Left lung (tissue), 10 donors: ENCODE data around the gene STK35. TPM values are rescaled to one million over a fixed set of nuclear protein-coding genes. Genes with fewer than 3 reads are reported as not detected.

ENCODE experiments used
- ATAC-seq: fragments of 200-7000 bp; cut with Tn5 transposase; one replicate; pipeline ENCODE4 v1.9.1; 2020; ENCODE audit warnings: moderate library complexity
- DNase-seq, 4 donors: peaks; one replicate each; pipeline ENCODE4 v3.0.0-alpha.2; 2013 to 2020
- H3K27ac ChIP-seq, 2 donors: fragments of 200-600 bp; sonication (generic) in 1 of 2; one replicate each; pipeline versions ENCODE4 v1.5.0 to v1.8.0; 2020 to 2021
- H3K27me3 ChIP-seq, 2 donors: fragments of 200-600 bp; sonication (generic) in 1 of 2; one replicate each; pipeline versions ENCODE4 v1.5.0 to v1.8.0; 2020 to 2021
- H3K36me3 ChIP-seq, 2 donors: fragments of 200-600 bp; sonication (generic) in 1 of 2; one replicate each; pipeline versions ENCODE4 v1.5.0 to v1.8.0; 2020 to 2021
- H3K4me1 ChIP-seq, 2 donors: fragments of 200-600 bp; one replicate each; pipeline ENCODE4 v1.8.0; 2021
- H3K4me3 ChIP-seq, 2 donors: fragments of 200-600 bp; sonication (generic) in 1 of 2; one replicate each; pipeline versions ENCODE4 v1.5.0 to v1.8.0; 2020 to 2021; ENCODE audit warnings: mild to moderate bottlenecking in 1 of 2
- H3K9me3 ChIP-seq, 2 donors: fragments of 200-600 bp; sonication (generic) in 1 of 2; one replicate each; pipeline versions ENCODE4 v1.5.0 to v1.8.0; 2020 to 2021
- intact Hi-C, 2 donors: fragments of 100-400 bp; cut with DNase I; formaldehyde crosslinking; loops; one replicate each; pipeline versions ENCODE4 v1.11.2 to v1.14.2; 2022
- polyA plus RNA-seq, 6 donors: library from polyadenylated mRNA; unstranded; fragments of 120-200 nt; gene quantifications; one replicate each; pipeline ENCODE4 v1.2.1, GENCODE V29; 2013; ENCODE audit not compliant: insufficient read length in 6 of 6
- total RNA-seq, 2 donors: library from RNA; stranded (reverse); fragmentation: NEBNext Ultra II Directional; extraction: Animal tissue kit (Norgen Biotek cat#: 25700); gene quantifications; one replicate each; pipeline ENCODE4 v1.2.1, GENCODE V29; 2021
- TF ChIP-seq, protein P1 (sequence below), 2 donors: fragments of 200-600 bp; sonication (generic) in 1 of 2; IDR thresholded peaks; one replicate each; pipeline versions ENCODE4 v1.5.0 to v1.8.0; 2021; ENCODE audit warnings: antibody characterized with exemption in 2 of 2
- donor health status: DM: no; HTN: yes; CAD: no.
- donor health status: DM: no; HTN: no; CAD: no.

STK35 gene
- total and polyA plus RNA-seq, 8 donors: 15.8 to 20.7 (median 17.8) TPM

DNA sequence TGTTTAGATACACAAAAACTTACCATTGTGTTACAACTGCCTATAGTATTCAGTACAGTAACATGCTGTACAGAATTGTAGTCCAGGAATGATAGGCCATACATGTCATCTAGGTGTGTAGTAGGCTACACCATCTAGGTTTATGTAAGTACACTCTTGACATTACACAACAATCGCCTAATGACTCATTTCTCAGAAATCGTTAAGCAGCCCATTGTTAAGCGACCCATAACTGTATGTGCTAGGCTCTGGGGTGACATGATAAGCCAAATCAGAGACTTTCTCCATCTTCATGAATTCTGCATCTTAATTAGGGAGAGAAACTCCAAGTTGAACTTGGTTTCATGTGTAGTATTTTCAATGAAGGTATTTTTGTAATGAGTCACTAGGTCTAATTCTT lies 17.2 kb downstream of the STK35 start:
- intact Hi-C loops: no loop called here
- DNase-seq (no peak), ATAC-seq (peak; percentile 47)
- TF ChIP-seq, protein P1, sequence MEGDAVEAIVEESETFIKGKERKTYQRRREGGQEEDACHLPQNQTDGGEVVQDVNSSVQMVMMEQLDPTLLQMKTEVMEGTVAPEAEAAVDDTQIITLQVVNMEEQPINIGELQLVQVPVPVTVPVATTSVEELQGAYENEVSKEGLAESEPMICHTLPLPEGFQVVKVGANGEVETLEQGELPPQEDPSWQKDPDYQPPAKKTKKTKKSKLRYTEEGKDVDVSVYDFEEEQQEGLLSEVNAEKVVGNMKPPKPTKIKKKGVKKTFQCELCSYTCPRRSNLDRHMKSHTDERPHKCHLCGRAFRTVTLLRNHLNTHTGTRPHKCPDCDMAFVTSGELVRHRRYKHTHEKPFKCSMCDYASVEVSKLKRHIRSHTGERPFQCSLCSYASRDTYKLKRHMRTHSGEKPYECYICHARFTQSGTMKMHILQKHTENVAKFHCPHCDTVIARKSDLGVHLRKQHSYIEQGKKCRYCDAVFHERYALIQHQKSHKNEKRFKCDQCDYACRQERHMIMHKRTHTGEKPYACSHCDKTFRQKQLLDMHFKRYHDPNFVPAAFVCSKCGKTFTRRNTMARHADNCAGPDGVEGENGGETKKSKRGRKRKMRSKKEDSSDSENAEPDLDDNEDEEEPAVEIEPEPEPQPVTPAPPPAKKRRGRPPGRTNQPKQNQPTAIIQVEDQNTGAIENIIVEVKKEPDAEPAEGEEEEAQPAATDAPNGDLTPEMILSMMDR (IDR thresholded peaks at IDR 0.05): no peak
- no peak overlapping the region for H3K4me3 ChIP-seq
- no peaks in the 10 kb centered on the region for H3K27me3 ChIP-seq
- H3K4me1 ChIP-seq: peaks cover 14 to 35% of the 10 kb centered on the region in 2 donors
- no peaks in the 10 kb centered on the region for H3K9me3 ChIP-seq
- peaks cover 0 to 26% of the 10 kb centered on the region in 2 donors for H3K36me3 ChIP-seq
- no peak overlapping the region for H3K27ac ChIP-seq

DNA sequence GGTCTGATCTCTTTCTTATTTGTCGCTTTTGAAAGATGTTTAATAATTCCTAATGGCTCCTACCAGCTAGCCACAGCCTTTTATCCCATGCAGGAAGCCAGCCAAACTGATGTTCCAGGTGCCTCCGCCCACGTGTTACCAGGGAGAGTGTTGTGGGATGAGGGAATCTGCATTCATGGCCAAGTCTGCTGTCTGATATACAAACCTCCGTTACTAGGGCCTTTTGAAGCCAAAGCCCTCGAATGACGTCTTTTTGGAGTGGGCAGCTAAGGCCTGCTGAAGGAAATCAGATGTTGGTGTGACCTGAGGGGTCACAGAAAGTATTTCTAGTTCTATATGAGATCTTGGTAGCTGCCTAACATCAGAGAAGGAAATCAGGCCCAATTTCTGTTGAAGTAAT lies 21.3 kb downstream of the STK35 start:
- no peak overlapping the region for H3K27ac ChIP-seq
- H3K4me3 ChIP-seq: no peak overlapping the region
- intact Hi-C loops: no loop called here
- peaks cover 0 to 15% of the 10 kb centered on the region in 2 donors for H3K36me3 ChIP-seq
- TF ChIP-seq, protein P1 (IDR thresholded peaks at IDR 0.05): no peak
- no peaks in the 10 kb centered on the region for H3K27me3 ChIP-seq
- H3K9me3 ChIP-seq: no peaks in the 10 kb centered on the region
- peak; percentile 51 for ATAC-seq
- peaks cover 13 to 27% of the 10 kb centered on the region in 2 donors for H3K4me1 ChIP-seq
- DNase-seq: peak in 1 of 4 donors; percentile 69

DNA sequence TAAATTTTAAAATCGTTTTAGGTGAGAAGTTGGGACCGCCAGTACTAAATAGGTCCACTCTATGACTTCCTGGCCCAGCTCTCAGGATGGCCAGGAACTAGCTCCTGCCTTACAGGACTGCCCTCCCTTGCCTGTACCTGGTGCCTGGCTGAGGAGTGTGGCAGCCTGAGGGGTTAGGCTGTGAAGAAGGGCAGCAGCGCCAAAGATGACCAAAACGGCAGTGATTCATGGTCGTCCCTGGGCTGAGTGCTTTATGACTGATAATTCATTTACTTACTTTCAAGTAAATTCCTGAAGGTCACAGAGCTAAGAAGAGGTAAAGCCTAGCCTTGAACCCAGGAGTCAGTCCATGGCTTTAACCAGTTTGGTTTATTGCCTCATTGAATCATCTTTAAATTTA lies 22.1 kb downstream of the STK35 start:
- H3K4me1 ChIP-seq: peaks cover 13 to 19% of the 10 kb centered on the region in 2 donors
- peaks cover 0 to 21% of the 10 kb centered on the region in 2 donors for H3K36me3 ChIP-seq
- no peaks in the 10 kb centered on the region for H3K27me3 ChIP-seq
- H3K4me3 ChIP-seq: no peak overlapping the region
- DNase-seq (no peak), ATAC-seq (no peak)
- intact Hi-C loops: no loop called here
- TF ChIP-seq, protein P1 (IDR thresholded peaks at IDR 0.05): no peak
- no peaks in the 10 kb centered on the region for H3K9me3 ChIP-seq
- H3K27ac ChIP-seq: no peak overlapping the region

DNA sequence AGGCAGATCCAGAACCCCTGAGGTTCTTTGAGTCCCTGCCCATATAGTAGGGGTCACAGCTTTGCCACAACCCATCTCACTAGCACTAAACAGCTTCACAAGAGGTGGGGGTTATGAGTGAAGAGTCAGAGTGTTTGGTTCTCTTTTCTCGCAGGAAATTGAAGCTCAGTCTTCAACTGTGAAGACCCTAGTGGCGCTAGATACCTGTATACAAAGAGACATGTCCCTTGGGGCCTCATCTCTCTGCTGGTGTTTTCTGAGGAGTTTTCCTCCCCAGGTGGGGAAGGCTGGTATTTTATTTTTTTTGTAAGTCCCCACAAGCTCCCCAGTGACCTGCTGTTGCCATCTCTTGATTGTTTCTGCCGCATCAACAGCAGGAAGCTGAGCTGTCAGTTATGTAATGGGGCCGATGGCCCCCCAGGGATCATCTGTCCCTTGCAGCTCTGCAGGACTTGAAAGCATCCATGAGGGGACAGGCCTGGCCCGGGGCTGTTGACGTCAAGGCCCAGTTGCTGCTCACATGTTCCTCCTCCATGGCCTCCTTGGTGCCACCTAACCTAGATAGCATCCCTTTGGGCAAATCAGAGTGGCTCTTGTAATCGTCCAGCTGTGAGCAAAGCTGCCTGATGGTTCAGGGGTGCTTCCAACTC lies 23.1 kb downstream of the STK35 start:
- DNase-seq (no peak), ATAC-seq (no peak)
- H3K36me3 ChIP-seq: peaks cover 0 to 26% of the 10 kb centered on the region in 2 donors
- no peaks in the 10 kb centered on the region for H3K27me3 ChIP-seq
- no peak overlapping the region for H3K4me3 ChIP-seq
- intact Hi-C loops: no loop called here
- H3K9me3 ChIP-seq: no peaks in the 10 kb centered on the region
- H3K4me1 ChIP-seq: peaks cover 7 to 14% of the 10 kb centered on the region in 2 donors
- peak overlapping the region in 1 of 2 donors; percentile 5 for H3K27ac ChIP-seq
- TF ChIP-seq, protein P1 (IDR thresholded peaks at IDR 0.05): no peak

DNA sequence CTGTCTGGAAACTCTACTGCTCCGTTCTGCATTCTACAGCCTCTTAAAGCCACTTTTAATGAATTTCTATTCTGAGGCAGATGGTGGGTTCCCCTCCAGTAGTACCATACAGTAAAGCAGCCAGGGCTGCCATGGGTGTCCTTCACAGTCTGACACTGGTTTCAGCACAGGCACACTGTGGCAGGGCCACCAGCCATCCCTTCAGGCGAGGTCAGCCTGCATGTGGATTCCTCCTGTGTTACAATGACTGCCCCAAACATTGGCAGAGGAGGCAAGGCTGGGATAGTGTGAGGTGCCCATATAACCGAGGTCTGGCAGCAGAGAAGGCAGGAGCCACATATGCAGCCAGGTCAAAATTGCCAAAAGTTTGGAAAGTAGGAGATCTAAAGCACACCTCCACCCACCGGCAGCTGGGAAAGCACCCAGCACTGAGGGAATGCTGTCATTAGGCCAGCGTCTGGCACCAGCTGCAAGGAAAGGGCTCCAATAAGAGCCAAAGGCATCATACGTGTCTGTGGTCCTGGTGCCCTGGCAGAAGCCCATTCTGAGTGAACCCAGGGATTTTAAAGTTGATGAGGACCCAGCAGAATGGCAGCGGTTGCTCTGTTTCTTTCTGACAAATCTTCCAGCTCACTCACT lies 24.0 kb downstream of the STK35 start:
- no peaks in the 10 kb centered on the region for H3K27me3 ChIP-seq
- no peak overlapping the region for H3K27ac ChIP-seq
- H3K36me3 ChIP-seq: peaks cover 0 to 26% of the 10 kb centered on the region in 2 donors
- peaks cover 7 to 14% of the 10 kb centered on the region in 2 donors for H3K4me1 ChIP-seq
- DNase-seq (no peak), ATAC-seq (no peak)
- intact Hi-C loops: no loop called here
- TF ChIP-seq, protein P1 (IDR thresholded peaks at IDR 0.05): no peak
- H3K9me3 ChIP-seq: no peaks in the 10 kb centered on the region
- no peak overlapping the region for H3K4me3 ChIP-seq
